Germinal center (tissue), 1 donor: ENCODE measurements around the gene ZNF512B.

Experiments used
- DNase-seq: peaks from one replicate; pipeline ENCODE4 v3.0.0; 2012; ENCODE audit warnings: mixed read lengths, low spot score

The ZNF512B gene

DNA sequence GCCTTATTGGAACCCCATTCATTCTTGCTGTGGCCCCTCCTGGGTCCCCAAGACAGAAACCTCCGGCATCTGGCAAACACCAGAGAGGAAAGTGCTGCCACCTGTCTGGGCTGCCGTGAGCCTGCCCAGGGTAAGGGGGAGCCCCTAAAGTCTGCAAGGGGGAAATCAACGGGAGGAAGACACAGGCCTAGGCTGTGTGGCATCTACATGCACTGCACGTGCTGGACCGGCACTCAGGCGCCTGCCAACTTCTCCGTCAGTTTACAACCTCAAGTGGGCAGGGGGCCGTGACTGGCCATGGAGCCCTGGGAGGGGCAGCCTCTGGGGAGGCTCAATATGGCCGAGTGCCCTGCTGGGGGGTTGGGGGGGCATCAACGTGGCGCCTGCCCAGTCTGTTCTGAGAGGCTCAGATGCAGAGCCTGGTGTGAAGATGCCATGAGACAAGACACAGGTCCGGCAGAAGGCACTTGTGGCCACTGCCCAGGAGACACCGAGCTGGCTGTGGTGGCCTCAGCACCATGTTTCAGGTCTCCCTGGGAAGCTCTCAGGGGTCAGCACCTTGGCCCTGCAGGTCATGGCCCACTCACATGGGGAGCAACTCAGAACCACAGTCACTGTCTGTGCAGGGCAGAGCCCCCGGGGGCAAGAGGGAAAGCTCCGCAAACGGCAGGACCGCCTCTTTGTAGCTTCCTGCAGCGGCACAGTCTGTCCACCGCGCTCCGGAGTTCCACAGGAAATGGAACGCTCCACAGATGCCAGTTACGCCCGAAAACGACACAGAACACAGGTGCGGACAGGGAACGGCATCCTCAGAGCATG lies 21.9 kb downstream of the ZNF512B start:
- peak; percentile 44 for DNase-seq

DNA sequence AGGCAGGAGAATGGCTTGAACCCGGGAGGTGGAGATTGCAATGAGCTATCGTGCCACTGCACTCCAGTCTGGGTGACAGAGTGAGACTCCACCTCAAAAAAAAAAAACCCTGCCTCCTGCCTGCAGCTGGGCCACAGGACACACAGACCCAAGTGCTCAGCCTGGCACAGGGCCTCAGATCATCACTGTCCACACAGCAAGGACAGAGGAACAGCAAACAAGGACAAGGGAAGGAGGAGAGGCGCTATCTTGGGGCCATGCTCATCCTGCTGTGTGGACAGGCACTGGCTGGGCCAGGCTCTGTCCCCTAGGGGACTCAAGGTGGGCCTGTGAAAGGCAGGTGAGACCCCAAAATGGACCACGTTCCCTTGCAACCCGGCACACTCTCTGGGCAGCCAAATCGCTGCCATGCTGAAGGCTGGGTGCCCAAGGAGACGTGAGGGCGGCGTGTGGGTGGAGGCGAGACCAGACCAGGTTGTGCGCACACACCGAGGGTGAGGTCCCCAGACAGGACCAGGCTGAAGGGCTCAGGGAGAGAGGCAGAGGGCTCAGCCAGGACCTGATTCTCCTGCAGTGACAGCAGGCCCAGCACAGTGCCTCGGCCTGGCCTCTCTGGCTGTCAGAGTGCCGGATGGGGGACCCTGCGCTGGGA lies 22.6 kb downstream of the ZNF512B start:
- DNase-seq = no peak

DNA sequence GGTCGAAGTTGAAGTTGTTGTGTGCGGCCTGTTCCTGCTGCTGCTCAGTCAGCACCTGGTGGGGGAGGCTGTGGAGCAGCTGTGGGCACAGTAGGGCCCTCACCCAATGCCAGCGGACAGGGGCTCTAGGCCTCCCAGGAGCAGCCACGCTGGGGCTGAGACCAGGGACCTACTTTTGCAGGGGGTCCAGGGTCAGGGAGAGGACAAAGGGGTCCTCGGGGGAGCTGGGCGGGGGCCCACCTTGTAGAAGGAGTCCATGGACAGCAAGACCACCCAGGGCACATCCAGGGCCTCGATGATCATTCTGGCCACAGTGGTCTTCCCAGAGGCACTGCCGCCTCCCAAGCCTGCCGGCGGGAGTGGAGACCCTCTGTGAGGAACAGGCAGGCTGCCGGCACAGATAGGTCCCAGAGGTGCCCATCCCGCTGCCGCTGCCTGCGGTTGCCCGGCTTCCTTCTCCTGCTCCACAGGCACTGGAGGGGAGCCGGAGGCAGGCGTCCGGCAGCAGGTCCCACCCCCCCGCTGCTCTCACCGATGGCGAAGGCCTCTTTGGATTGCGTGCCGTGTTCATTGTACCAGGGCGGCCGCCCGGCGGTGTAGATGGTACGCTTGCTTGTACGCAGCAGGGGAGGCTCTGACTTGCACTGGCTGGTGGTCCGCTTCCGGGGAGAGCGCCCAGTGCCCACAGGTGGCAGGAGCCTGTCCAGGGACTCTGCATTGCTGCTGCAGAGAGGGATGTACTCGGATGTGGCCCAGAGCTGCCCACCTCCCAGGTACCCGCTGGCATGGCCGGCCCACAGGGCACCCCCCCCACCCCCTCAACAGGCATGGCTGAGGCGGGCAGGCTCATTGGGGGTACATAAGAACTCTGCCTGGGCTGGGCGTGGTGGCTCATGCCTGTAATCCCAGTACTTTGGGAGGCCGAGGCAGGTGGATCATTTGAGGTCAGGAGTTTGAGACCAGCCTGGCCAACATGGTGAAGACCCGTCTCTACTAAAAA lies 23.5 kb downstream of the ZNF512B start:
- no peak for DNase-seq

DNA sequence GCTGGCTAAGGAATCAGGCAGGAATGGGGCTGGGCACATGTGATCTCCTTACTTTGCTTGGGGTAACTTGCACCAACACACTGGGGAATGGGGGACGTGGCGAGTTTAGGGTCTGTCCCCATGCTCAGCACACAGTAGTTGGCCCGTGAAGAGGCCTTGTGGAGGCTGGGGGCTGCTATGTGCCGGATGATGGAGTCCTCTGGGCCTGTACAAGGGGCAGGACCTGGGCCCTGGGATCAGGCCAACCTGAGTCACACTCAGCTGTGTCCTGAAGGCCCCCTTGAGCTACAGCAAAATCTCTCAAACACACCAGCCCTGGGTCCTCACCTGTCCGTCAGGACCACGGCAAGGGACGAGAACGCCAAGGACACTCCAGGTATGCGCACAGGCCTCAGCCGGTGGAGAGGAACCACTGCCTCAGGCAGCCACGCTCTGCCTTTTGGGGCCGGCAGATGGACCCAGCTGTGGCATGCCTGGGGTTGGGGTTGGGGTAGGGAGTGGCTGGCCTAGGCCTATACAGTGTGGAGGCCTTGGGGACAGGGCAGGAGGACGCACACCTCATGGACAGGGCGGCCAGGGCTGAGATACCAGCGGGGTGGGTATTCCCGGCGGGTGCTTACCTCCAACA lies 24.6 kb downstream of the ZNF512B start:
- DNase-seq = no peak

DNA sequence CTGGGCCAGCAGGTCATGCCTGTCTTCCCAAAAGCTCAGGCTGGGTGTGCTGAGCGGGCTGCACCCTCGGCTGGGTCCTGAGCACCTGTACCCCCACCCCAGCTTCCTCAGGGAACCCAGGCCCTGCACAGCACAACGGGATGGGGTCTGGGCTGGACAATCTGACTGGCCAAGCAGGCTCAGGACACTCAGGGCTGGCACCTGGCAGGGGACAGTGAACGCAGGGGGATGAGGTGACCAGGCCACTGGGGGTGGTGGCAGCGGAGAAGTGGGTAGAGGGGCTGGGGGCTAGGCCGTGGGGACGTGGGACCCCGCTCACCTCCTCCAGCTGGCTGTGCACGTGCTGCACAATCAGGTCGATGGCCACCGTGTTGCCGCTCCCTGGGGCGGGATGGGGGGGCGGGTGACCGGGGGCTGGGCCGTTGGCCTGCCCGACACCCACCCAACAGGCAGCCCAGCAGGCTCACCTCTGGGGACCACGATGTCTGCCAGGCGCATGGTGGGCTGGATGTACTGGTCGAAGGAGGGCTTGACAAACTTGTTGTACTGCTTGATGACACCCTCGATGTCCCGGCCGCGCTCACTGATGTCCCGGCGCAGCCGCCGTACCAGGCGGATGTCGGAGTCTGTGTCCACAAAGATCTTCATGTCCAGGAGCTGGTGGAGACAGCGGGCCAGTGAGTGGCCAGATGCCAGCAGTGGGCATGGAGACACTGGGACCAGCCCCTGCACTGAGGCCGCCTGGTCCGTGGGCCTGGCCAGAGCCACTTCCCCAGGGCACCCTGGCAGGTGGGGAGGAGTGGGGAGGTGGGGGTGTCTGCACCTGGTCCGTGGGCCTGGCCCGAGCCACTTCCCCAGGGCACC lies 25.4 kb downstream of the ZNF512B start:
- no peak for DNase-seq

DNA sequence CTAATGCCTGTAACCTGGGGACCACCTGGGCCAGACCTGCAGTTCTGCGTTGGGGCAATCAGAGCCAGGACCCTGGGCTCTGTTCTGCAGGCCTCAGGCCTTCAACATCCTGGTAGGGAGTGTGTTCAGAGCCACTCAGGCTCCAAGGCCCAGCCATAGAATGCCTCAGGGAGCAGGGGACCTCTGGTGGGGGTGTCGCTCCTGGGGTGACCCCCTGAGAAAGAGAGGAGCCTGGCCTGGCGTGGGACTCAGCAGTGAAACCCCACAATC lies 26.0 kb downstream of the ZNF512B start:
- no peak for DNase-seq

DNA sequence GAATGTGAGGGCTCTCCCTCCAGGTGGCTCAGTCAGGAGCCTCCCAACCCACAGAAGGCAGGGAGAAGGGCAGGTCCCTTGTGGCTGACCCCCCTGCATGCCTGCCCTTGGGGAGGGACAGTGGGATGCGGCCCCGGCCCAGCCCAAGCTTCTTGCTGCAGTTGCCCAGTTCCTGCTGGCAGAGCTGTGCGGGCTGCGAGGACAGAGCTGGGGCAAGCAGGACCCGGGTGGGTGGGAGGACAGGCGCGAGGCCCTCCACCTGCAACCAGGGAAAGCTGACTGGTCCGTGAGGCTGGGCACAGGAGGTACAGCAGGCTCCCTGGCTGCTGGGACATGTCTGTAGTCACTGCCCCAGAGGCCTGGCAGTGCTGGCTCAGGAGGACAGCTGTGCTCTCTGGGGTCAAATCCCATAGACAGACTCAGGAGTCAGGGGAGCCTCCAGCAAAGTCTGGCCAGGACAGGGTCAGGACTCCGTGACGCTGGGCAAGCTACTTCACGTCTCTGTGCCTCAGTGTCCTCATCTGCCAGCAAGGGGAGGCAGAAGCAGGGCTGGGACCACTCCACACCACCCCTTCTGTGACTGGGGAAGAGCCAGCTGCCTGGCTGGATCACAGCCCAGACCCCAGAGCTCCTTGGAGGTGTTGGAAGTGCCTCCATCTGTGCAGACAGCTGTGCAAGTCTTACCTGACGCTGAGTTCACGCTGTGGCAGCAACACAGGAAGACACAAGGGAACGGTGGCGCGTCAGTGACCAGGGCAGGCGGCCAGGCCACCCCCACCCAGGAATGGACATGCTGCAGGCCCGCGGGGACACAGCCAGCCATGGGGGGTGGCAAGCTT lies 26.5 kb downstream of the ZNF512B start:
- no peak for DNase-seq

DNA sequence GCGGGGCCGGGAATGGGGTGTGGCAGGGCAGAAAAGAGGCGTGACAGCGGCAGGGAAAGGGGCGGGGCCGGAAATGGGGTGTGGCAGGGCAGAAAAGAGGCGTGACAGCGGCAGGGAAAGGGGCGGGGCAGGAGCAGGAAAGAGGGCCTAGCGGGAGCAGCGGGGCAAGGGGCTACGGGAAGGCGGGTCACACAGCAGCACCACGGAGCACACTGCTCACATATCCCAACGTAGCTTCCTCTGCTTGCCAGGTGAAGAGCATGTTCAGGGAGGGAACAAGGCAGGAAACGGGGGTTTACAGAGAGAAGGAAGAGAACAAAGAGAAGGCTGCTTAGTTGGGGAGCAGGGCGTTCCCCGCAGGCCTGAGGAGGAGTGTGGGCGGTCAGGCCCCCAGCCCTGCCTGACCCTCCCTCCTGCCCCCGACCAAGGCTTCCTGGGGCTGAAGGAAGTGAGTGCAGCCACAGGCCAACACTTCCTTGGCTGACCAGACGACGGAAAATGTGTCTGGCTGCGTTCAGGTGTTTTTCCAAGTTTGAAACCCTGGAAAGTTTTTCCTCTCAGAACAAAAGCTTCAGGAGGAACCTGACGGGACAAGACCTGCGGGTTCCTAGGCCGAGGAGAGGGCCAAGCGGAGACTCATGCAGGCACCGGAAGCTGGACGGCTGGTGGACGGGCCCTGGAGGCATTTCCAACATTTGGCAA lies 27.3 kb downstream of the ZNF512B start:
- DNase-seq = no peak

DNA sequence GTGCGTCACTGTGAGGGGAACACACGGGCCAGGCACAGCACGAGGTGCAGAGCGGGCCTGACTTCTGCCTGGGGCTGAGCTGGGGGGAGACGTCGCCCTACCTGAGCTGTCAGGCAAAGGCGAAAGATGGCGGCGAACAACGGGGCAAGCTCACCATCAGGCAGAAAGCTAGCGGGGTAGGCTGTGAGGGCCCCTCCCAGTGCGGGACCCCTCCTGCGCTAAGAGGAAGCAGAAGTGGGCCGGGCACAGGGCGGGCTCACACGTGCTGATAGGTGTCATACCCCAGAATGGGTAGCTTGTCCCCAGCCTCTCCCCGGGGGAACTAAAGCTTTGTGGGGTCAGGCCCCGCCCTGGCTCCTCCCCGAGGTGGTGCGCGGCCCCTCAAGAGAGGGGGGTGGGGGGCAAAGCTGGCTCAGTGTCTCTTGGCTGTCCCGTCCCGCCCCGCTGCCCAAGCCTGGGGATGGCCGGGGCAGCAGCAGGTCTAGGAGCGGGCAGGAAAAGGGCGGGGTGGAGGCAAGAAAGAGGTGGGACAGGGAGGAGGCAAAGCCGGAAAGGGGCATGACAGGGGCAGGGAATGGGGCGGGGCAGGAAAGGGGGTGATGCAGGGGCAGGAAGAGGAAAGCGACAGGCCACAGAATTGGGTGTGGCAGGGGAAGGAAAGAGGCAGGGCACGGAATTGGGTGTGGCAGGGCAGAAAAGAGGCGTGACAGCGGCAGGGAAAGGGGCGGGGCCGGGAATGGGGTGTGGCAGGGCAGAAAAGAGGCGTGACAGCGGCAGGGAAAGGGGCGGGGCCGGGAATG lies 28.2 kb downstream of the ZNF512B start:
- DNase-seq = peak; percentile 62

DNA sequence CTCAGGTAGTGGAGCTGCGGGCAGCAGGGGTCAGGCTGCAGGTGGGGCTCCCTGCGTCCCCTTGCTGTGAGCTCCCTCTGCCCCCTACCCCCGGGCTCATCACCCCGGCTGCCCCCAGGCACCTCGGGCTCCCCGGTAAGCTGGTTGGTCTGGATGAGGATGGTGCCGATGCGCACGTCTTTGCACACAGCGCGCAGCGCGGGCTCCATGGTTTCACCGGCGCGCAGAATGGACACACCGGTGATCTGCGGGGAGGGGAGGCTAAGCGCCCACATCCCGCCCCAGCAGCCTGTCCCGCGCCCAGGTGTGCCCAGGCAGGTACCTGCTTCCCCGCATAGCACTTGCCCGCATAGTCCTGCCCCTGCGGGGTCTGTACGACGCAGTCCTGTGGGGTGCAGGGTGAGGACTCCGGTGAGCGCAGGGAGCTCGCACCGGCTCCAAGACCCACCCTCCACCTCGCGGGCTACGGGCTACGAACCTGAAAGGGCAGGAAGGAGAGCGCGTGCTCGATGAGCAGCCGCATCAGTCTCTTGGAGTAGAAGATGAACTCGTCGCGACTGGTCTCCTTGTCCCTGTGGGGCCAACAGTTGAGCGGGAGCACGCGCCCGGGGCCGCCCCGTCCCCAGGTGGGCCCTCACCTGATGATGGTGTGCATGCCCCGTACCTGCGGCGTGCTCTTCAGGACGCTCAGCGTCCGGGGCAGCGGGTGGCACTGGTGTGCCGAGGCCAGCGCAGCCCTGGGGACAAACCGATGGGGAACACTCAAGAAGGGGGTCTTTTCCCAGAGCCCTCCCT lies 29.1 kb downstream of the ZNF512B start:
- no peak for DNase-seq

DNA sequence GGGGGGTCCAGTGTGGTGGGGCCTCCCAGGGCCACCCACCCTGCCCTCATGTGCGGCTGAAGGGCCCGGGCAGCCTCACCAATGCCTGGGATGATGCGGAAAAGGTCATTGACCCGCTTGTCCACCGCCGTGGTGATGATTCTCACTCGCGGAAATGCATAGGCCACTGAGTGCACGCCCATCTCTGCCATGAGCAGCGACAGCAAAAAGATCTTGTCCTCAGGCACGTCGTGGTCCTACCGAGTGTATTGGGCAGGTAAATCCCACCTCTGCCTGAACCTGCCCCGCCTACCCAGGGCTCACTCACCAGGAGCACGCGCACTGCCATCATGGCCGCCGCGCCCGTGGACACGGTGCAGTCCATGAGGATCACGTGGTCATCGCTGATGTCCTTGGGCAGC lies 29.7 kb downstream of the ZNF512B start:
- DNase-seq = no peak

DNA sequence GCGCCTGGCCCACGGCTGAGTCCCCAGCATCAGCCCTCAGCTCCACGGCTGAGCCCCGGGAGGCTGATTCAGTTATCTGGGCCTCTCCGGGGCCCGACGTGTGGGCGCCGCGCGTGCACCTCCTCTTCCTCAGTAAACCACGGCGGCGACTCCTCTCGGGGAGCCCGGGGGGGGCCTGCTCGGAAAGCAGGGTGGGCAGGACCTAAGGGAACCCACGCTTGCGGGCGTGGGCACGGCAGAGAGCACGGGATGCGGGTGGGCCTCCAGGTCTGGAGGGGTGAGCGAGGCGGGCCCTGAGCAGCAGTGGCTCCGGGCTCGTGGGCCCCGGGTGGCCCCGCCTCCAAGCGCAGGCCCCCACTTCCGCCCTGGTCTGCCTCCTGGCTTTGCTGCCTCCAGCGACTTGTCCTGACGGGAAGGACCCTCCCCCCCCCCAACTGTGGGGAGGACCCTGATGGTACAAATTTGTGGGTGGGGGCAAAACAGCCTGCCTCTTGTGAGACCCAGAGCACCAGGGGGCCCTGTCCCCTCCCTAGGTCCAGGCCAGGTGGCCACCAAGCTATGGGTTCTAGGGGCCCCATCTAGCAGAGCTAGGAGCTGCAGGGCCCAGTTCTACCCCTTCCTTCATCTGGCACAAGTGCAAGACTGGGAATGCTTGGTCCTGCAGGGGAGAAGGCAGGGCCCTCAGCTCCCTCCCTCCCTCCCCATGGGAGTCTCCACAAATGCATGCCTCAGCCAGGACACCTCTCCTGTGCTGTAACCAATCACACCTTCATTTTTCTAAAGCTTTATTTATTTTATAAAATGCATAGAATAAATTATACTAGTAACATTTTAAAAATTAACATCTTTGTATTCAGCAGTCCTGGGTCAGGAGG lies 30.4 kb downstream of the ZNF512B start:
- no peak for DNase-seq

DNA sequence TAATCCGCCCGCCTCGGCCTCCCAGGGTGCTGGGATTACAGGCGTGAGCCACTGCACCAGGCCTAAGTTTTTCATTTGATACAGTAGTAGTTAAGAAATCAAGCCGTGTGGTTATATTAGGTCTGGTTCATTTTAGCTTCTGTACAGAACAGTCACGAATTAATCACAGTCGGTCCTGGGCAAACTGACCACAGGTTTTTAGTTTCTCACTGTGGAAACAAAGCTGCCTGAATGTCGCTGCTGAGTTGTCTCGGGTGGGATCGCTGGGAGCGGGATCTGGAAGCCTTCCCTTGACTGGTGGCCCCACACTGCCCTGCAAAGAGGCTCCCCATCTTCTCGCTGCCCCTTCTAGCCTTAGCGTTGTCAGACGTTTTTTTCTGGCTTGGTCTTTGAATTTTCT lies 32.1 kb downstream of the ZNF512B start:
- DNase-seq = no peak

DNA sequence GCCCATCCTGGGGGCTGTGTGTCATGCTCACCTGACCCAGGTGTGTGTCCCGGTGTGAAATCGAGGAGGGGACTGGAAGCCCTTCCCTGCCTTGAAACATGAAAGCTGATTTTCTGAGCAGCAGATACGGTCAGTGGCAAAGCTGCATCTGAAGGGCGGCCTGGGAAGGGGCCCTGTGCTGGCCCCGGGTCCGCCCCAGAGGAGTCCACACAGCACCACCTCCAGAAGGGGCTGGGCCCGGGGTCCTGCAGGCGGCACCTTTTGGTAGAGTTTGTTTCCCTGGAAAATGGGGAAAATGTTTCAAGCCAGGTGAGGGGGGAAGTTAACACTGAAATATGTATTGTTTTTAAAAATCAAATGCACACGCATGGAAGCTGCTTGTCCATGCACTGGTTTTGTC lies 34.3 kb downstream of the ZNF512B start:
- no peak for DNase-seq

DNA sequence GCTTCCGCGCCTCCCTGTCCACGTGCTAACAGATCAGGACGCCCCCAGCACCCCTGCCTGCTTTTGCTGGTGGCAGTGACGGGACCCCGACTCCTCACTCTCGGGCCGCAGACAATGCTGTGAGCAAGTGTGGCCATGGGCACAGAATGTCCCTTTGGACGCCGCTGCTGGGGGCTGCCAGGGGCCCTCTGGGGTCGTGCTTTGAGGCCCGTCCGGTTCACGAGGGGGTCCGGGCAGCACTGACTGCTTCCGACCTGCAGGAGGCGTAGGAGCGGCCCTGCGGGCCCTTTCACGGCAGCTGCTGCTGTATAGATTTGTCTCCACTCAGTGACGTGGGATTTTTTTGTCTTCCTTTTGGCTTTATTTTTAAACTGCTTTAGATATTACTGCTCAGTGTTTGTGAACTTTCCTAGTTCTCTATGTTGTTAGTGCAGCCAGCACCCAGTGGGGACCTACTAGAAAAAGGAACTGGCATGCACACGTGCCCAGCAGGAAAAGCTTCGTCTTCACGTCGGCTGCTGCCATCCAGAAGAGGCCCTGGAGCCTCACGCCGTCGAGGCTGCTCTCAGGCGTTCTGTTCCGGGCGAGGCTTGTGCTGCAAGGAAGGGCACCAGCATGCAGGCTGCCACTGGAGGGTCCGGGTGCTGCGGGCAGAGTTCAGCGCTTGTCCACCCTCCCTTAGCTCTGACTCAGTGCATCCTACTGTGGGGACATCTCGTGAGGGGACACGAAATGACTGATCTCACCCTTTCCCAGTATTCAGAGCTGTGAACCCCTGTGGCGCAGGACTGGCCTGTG lies 35.3 kb downstream of the ZNF512B start:
- no peak for DNase-seq

DNA sequence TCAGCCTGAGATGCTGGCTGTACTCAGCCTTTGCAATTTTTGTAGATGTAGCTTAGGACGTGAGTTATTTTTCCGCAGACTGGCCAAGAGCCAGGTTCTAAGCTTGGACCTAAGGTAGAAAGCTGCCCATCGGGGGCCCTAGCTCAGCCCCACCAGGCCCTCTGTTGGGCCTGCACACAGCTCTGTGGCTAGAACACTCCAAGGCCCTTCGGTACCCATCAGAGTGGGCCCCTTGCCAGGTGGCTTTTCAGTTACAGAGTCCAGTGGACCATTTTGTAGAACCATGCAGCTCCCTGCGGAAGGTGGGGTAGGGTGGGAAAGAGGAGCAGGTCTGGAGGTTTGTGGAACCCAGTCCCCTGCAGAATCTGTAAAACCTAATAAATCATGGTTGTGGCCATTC lies 36.1 kb downstream of the ZNF512B start:
- DNase-seq = no peak
